Measurements from ENCODE around the gene EIF4G3. TPM values are rescaled to one million over a fixed set of nuclear protein-coding genes. Genes with fewer than 3 reads are reported as not detected.

EIF4G3 gene
- total RNA-seq, 1 experiment from 2014 or later: 57.2 TPM

Other genes starting within 250 kb of the EIF4G3 start
- gene ECE1, start 113.6 kb upstream of the EIF4G3 start, total RNA-seq (2014; rRNA removed; shearing (Covaris generic)): 88.5 and 125 TPM in 2 replicates